ENCODE data around the gene LRRC17. TPM values are rescaled to one million over a fixed set of nuclear protein-coding genes. Genes with fewer than 3 reads are reported as not detected.

LRRC17 gene
- total and polyA plus RNA-seq, 9 of the 15 experiments (the other 6 are each of a cell fraction or from before 2014, with no cell fraction given), result 0.03 to 0.18 (median 0.12) TPM; not detected in 5

DNA sequence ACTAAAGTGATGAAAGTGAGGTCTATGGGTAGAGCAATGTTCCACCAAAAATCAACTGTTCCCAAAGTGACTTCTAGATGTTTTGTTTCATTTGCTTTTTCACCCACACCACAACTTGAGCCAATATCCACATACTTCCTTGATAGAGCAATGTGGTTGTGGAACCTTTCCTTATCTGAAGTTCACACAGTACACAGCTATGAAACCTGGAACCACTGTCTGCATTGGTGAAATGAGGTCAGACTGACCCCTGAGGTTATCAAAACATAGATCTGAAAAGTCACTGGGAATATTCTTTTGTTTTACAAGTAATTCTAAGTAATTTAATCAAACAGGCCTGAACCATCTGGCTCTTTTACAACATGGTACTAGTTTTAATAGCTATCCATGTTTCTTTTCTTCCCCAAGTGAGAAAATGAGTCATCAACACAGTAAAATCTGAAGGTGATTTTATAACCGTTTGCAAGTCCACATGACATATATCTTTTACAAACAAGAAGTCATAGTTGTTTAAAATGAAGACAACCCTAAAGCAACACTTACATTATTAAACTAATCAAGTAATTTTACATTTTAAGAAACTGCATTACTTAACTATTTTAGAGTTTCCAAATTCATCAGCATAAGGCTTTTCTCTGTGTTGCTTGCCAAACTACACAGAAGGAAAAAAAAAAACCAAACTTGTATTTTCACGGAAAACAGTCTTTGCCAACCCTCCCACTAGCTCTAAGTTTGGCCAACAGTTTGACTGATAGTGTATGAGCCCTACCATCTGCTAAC is 80.3 kb downstream of the LRRC17 start (continued):
- TF ChIP-seq MCM3 (IDR thresholded peaks at IDR 0.05), result no peak
- TF ChIP-seq MCM5 (IDR thresholded peaks at IDR 0.05; ENCODE audit: low read depth), result no peak
- no peak for TF ChIP-seq CREB3 (tag; conservative IDR thresholded peaks at IDR 0.05; ENCODE audit: low read depth)
- TF ChIP-seq ZNF707 (CRISPR knock-in tag; conservative IDR thresholded peaks at IDR 0.05), result no peak
- TF ChIP-seq SAFB (IDR thresholded peaks at IDR 0.05; ENCODE audit: borderline replicate concordance, low read depth, low read length), result no peak
- TF ChIP-seq ZNF23 (CRISPR knock-in tag; IDR thresholded peaks at IDR 0.05), result peak; percentile 42; the same call in 1 of the 2 replicates
- peak; percentile 84 for TF ChIP-seq NFIC (IDR thresholded peaks at IDR 0.05)
- TF ChIP-seq CUX1 (CRISPR knock-in tag; IDR thresholded peaks at IDR 0.05), result peak; percentile 64; the same call in 1 of the 2 replicates
- peak; percentile 96 for TF ChIP-seq FOSL1 (tag; conservative IDR thresholded peaks at IDR 0.05)
- no peak for TF ChIP-seq ERF (CRISPR knock-in tag; IDR thresholded peaks at IDR 0.05)
- peak in 1 of 2 experiments; percentile 90; a peak in 2 of 4 replicates for TF ChIP-seq ZMIZ1 (IDR thresholded peaks at IDR 0.05; ENCODE audit: low read depth in 2 of 2, low read length in 2 of 2)
- no peak for TF ChIP-seq ZNF12 (CRISPR knock-in tag; IDR thresholded peaks at IDR 0.05)
- no peak for TF ChIP-seq DIDO1 (tag; IDR thresholded peaks at IDR 0.05; ENCODE audit: low read depth)
- TF ChIP-seq NR3C1 (CRISPR knock-in tag; IDR thresholded peaks at IDR 0.05), result no peak
